HG03571 (cell line): Measurements from ENCODE around the gene SERPINA10.
"Not testable (repeated sequence)": the region's sequence is repeated elsewhere in the genome, so short reads cannot be mapped to it uniquely, and the experiment has no call there.

Experiments
- ATAC-seq: cut with Tn5 transposase; IDR thresholded peaks from one replicate; pipeline ENCODE4 v1.9.1; 2021; ENCODE audit not compliant: unreplicated experiment

Gene SERPINA10

GRCh38 chr14:94314890-94315289 lies 21.8 kb upstream of the SERPINA10 start:
- no peak for ATAC-seq

DNA sequence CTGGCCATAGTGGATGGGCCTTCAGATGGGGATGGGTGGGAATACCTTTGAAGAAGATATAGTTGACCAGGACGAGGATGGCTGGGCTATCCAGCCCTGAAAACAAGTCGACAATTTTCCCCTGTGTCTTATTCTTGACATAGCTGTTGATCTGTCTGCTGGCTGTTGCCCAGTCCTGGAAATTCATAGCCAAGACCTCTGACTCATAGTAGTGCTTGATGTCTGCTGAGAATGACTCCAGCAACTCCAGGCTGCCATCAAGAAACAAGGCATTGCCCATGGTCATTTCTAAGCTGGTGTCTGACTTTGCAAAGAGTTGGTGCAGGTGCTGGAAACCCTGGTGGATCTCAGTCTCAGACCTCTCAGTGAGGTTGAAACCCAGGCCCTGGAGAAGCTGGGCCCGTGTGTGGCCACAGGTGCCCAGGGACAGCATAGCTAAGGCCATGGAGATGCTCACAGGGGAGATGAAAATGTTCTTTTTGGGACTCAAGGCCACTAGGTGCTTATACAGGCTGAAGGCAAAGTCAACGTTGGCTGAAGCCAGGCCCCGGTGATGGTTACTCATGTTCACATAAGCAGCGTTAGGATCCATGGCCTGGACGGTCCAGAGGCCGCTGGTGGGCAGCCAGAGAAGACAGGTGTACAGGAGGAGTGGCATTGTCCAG lies 21.1 kb upstream of the SERPINA10 start:
- ATAC-seq = no peak

GRCh38 chr14:94312481-94313246 lies 19.6 kb upstream of the SERPINA10 start:
- no peak for ATAC-seq

DNA sequence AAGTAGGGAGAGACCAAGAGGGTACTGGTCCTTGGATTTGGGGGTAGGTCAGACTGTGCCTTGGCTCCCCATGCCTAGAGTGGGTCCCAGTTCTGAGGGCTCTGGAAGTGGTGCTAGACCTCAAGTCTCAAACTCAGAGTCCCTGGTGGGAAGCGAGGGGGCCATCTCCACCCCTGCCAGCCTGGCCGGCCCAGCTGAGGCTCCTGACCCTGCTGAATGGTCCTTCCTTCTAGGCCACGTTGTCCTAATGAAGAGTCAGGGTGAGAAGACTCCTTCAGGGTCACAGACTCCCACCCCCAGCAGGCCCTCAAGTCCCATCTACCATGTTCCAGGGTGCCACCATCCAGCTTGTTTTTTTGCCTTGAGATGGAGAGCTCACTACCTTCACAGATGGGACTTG lies 17.2 kb upstream of the SERPINA10 start:
- no peak for ATAC-seq

- ATAC-seq = no peak
Observed at GRCh38 chr14:94309721-94310120, 16.7 kb upstream of the SERPINA10 start.

GRCh38 chr14:94307410-94307992 lies 14.4 kb upstream of the SERPINA10 start:
- no peak for ATAC-seq

DNA sequence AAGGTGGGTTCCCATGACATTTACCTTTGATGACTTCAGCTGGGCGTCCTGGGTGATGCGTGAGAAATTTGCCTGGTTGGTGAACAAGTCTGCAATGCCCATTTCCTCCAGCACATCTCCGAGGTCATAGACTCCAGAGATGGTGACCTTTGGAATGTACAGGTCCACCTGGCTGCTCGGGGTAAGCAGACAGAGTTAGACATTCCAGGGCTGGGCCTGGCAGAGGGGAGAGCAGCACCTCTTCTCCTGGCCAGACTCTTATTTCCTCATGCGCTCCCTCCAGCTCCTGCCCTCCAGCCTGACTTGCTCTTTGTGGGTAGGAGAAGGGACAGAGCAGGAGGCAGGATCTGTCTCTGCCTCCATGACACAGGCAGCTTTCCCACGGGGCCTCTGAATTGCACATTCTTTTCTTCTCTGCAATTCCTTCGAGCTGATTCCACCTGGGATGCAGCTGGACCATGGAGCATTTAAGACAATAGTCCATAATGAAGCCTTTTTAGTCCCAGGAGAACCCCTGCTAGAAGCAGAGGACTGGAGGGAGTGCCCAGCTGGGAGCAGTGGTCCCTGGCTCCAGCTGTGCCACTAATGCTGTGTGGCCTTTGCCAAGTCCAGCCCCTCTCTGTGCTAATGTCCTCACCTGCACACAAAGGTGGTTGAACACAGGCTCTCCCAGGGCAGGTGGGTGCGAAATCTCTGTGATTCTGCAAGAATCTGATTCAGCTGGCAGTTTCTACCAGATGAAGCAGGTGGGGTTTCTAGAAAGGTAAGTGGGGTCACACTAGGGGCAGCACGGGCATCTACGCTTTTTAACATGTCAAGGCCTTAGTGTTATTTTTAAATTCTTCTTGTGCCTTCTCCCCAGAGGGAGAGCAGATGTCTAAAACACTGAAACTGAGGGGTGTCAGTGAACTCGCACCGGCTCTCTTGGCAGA lies 13.2 kb upstream of the SERPINA10 start:
- ATAC-seq = no peak

GRCh38 chr14:94305620-94306019 lies 12.6 kb upstream of the SERPINA10 start:
- no peak for ATAC-seq

DNA sequence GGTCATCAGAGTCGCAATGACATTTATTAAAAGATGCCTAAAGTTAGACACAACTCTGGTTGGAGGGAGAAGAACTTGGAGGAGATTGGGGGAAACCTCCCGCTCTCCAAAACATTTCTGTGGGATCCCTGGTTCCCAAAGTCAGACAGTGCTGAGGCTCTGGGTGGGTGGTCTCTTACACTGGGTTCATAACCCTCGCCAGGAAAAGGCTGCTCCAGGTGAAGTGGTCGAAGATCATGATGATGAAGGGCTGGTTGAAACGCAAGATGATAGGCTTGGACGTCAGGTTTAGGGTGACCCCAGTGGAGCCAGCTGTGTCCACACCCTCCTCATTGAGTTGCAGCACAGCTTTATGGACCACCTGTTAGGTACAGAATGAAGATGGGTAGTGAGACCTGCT lies 11.2 kb upstream of the SERPINA10 start:
- ATAC-seq = no peak

DNA sequence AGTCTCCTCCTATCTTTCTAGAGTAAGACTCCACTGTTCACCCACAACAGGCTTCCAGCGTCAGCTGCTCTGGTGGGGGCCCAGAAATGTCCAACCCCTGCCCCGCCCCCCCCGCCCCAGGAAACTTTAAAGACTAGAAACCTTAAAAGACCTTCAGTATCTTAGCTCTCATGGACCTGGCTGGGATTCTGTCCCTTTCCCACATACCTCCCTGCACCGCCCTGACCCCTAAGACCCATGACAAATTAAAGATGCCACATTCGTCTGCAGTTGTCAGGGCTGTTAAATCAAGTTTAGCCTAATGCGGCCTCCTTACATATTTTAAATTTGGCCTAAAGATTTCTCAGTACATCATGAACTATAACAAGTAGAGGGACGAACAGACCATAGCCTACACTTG lies 10.0 kb upstream of the SERPINA10 start:
- ATAC-seq = no peak

- no peak for ATAC-seq
Observed at GRCh38 chr14:94298130-94298529, 5.1 kb upstream of the SERPINA10 start.

GRCh38 chr14:94296181-94296545 lies 3.1 kb upstream of the SERPINA10 start:
- not testable (repeated sequence) for ATAC-seq

- no peak for ATAC-seq
Observed at GRCh38 chr14:94295360-94296180, 2.5 kb upstream of the SERPINA10 start.

DNA sequence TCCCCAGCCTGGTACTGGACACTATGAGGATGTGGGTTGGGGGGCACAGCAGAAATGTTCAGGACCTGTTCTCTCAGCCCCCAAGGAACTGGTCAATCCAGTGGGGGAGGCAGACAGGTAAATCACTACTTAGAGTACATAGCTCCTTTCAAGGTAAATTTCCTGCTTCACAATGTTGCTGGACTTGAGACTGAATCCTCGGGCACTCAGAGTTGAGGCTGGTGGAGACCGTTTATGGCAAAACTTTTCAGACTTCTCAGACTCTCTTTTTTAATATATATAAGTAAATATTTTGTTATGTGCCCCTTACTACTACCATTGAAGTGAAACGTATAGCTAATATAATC lies 483 bp upstream of the SERPINA10 start:
- ATAC-seq = no peak

GRCh38 chr14:94292526-94292871 lies 569 bp downstream of the SERPINA10 start:
- ATAC-seq = no peak

- ATAC-seq = no peak
Observed at GRCh38 chr14:94291906-94292525, 1.1 kb downstream of the SERPINA10 start.

- ATAC-seq = no peak
Observed at GRCh38 chr14:94291159-94291905, 1.7 kb downstream of the SERPINA10 start.

DNA sequence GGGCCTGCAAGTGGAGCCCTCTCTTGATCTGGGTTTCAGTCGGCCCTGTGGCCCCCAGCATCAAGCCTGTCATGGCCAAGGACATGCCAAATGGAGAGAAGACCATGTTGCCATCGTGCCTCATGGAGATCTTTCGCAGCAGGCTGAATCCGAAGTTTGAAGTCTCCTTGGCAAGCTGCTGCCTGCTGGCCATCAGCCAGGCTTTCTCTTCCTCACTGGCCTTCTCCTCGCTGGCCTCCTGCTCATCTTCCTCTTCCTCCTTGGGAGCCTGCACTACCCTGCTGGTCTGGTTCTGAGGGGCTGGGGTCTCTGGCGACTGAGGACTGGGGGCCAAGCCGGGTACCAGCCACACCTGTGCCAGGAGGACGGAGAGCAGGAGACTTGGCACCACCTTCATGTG lies 2.9 kb downstream of the SERPINA10 start:
- no peak for ATAC-seq
